ENCODE data around the gene ZNF205.
"Not testable (repeated sequence)": the region's sequence is repeated elsewhere in the genome, so short reads cannot be mapped to it uniquely, and the experiment has no call there.

ZNF205 gene

DNA sequence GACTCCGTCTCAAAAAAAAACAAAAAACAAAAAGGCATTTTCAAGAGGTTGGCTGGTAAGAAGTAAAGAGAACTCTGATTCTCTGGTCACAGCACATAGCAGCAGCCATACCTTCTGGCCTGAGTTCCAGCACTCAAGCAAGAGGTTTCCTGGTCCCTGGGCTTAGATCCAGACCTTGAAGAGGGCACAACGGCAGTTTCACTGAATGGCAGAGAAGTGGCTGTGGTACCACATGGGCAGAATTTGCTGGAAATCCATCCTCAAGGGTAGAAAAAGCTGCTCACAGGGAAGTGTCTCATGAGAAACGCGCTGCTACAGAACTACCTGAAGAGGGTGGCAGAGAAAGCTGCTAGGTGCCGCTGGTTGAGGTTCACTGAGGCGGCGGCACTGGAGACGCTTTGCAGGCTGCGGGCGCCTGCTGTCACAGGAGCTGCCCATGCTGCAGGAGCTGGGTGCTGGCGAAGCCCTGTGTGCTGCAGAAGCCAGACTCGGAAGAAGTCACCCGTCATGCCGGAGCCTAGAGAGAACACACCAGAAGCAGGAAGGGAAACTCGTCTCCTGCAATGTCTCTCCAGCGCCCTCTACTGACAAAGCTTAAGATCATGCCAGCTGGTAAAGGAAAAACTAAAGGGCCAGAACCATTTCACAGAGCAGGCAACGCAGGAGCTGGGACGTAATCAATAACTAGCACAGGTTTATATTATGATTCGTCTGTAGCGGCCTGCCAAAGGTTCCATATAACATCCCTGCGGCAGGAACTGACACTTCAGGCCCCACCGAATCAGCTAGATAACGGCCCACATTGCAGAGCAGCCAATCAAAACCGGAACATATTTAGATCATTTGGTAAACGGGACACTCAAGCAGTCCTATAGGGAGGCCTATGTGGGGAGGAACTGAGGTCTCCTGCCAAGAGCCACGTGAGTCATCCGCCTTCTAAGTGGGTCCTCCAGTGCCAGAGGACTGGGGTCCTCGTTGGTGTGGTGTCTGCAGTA, 17.0 kb downstream of the ZNF205 start:
- FAIRE-seq (no peak), DNase-seq (ENCODE audit: insufficient read length, low spot score) (peak; percentile 58)

DNA sequence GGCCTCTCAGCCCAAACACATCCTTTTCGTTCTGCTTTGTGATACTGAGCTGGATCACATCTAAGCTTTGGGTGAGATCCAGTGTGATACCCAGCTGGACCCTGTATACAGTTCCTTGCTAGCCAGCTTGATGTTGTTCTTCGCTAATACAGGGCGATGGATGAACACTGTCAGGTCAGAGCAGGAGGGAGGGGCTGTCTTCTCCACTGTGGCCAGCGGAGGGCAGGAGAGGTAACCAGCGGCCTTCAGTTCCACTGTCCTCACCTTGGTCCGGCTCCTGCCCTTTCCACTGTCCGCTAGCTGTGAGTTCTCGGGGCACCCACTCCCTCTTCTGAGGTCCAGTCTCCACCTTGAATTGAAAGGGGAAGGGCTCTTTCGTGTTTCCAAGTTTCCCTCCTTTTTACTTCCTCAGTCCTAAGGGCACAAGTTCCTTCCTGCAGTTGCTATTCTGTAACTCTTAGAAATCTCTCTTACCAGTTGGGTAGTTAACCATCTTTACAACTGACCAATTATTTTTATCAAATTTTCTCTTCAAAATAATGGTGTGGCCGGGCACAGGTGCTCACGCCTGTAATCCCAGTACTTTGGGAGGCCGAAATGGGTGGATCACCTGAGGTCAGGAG, 19.5 kb downstream of the ZNF205 start:
- DNase-seq (ENCODE audit: insufficient read length, low spot score) (no peak), FAIRE-seq (no peak)

DNA sequence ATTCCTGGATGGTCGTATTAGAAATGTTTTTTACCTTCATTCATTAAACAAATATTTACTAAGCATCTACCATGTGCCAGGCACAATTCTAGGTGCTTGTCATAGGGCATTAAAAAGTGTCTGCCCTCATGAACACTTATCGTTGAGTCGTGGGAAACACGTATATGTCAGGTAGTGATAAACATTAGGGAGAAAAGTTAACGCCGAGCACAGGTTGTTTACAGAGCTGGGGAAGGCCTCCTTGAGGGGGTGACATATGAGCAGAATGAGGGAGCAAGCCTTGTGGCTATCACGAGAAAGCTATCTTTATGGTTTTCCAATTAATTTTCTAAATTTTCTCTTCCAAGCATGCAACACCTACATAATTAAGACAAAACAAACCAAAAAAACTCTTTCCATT, 21.5 kb downstream of the ZNF205 start:
- FAIRE-seq: no peak
- no peak for DNase-seq (ENCODE audit: insufficient read length, low spot score)

DNA sequence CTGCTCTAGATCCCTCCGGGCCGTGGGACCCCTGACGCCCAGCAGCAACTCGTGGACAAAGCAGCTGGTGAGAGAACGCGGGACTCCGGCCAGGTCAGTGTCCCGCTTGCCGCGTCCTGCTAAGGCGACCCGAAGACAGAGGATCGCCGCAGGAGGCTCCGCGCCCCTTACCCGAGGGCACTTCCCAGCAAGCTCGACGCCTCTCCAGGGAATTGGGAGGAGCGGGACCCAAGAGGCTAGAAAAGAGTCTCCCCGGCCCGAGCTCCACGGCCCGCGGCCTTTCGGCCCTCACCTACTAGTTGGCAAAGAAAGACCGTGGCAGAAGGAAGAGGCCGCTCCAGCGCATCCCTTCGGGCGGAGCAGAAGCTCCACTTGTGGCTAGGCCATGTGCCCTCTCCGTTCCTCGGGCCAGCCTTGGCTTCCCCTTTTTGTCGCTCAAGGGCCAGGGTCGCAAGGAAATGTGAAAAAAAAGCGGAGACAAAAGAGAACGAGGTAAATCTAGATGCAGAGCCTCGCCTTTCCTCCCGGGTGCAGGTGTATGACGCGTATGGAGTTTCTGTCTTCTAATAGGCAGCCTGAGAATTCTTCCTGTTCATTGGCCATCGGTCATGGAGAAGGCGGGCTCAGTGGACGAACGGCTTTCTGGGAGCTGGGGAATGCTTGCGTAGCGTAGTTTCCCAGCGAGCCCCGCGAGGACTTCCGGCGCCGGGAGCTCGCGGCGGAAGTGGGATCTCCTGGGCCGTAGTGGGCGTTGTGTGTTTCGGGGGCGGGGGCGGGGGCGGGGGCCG, 22.1 kb downstream of the ZNF205 start, which contains the start of gene ZNF213:
ZNF213 (plus strand) TSS at position 692 of the 788 bp plus-strand sequence. CDS start 2,252 bp downstream, outside the sequence.
- FAIRE-seq (peak; percentile 82), DNase-seq (ENCODE audit: insufficient read length, low spot score) (peak; percentile 96)

DNA sequence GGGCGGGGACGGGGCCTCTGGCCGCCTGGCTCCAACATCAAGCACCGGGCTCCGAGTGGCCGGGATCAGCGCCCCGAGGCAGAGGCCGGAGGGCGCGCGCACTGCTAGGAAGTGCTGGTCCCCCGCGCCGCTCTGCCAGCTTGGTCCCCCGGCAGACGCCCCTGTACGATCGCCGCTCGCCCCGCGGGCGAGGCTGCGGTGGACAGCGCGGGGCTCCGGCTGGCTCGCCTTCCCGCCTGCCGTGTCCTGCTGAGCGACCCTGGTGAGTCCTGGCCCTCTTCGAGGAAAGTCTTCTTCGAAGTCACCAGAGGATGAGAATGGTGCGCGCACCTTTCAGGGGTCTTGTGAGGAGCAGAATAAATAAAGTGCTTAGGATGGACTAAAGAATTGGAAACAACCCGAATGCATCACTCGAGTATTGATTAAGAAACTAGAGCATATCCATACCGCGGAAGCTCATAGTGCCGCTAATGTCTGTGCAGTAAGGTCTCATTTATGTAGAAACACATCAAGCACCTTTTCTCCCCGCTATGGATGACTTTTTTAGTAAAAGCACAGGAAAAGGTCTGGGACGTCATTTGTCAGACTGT, 22.8 kb downstream of the ZNF205 start:
- FAIRE-seq (no peak), DNase-seq (ENCODE audit: insufficient read length, low spot score) (no peak)

DNA sequence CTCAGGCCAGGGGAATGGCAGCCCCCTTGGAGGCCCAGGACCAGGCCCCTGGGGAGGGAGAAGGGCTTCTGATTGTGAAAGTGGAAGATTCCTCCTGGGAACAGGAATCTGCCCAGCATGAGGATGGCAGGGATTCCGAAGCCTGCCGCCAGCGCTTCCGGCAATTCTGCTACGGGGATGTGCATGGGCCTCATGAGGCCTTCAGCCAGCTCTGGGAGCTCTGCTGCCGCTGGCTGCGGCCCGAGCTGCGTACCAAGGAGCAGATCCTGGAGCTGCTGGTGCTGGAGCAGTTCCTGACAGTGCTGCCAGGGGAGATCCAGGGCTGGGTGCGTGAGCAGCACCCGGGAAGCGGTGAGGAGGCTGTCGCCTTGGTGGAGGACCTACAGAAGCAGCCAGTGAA, 24.9 kb downstream of the ZNF205 start:
- DNase-seq (ENCODE audit: insufficient read length, low spot score): no peak
- no peak for FAIRE-seq

DNA sequence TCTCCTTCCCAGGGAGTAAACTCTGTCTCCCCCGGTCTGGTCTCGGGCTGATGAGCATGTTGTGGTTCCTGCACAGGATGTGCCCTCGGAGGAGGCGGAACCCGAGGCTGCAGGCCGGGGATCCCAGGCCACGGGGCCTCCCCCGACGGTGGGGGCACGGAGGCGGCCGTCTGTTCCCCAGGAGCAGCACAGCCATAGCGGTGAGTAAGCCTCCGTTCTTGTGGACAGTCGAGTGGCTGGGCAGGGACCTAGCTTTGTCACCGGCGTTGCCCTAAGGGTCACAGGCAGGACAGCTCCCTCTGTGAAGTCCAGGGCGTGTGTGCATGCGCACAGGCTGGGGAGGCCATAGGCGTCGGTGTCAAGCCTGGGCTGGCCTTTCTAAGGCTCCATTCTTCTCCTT, 26.0 kb downstream of the ZNF205 start:
- no peak for FAIRE-seq
- DNase-seq (ENCODE audit: insufficient read length, low spot score): no peak

DNA sequence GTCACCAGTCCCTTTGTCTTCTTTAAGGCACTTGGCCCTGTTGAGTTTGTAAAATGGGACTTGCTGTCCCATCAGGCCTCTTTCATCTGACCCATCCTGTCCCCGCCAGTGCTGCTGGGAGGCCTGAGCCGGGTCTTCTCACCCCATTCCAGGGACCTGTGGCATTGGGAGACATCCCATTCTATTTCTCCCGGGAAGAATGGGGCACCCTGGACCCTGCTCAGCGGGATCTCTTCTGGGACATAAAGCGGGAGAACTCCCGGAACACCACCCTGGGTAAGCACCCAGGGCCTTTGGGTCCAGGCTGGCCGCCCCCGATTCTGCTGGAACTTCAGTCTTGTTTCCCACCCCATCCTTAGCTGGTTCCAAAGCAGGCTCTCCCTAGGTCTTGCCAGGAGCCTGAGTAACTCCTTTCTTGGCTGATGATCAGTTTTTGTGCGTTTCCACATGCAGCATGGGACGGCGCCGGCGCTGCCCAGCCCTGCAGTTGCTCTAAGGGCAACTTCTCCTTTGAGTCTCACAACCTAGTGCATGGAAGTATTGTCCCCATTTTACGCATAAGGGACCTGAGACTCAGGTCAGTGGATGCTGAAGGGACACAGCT, 26.5 kb downstream of the ZNF205 start:
- DNase-seq (ENCODE audit: insufficient read length, low spot score) (no peak), FAIRE-seq (no peak)

DNA sequence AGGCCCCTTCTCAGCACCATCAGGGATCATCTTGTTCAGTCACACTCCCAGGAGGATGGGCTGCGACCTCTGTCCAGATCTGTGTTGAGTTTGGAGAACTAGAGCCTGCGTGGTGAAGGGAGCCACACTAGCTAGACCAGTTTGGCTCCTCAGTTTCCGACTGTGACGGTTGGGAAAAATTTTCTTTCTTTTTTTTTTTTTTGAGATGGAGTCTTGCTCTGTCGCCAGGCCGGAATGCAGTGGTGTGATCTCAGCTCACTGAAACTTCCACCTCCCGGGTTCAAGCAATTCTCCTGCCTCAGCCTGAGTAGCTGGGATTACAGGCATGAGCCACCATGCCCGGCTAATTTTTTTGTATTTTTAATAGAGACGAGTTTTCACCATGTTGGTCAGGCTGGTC, 27.2 kb downstream of the ZNF205 start:
- not testable (repeated sequence) for DNase-seq (ENCODE audit: insufficient read length, low spot score); FAIRE-seq

DNA sequence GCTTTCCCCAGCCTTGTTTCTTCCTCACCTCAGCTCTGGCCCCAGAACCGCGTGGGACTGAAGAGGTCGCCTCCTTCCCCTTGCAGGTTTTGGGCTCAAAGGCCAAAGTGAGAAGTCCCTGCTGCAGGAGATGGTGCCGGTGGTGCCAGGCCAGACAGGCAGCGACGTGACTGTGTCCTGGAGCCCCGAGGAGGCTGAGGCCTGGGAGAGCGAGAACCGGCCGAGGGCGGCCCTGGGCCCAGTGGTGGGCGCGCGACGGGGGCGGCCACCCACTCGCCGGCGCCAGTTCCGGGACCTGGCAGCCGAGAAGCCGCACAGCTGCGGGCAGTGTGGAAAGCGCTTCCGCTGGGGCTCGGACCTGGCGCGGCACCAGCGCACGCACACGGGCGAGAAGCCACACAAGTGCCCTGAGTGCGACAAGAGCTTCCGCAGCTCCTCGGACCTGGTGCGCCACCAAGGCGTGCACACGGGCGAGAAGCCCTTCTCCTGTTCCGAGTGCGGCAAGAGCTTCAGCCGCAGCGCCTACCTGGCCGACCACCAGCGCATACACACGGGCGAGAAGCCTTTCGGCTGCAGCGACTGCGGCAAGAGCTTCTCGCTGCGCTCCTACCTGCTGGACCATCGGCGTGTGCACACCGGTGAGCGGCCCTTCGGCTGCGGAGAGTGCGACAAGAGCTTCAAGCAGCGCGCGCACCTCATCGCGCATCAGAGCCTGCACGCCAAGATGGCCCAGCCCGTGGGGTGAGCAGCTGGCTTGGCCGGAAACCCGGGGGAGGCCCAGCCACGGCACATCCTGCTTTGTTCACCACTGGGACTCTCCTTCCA, 28.4 kb downstream of the ZNF205 start:
- FAIRE-seq: no peak
- DNase-seq (ENCODE audit: insufficient read length, low spot score): no peak

DNA sequence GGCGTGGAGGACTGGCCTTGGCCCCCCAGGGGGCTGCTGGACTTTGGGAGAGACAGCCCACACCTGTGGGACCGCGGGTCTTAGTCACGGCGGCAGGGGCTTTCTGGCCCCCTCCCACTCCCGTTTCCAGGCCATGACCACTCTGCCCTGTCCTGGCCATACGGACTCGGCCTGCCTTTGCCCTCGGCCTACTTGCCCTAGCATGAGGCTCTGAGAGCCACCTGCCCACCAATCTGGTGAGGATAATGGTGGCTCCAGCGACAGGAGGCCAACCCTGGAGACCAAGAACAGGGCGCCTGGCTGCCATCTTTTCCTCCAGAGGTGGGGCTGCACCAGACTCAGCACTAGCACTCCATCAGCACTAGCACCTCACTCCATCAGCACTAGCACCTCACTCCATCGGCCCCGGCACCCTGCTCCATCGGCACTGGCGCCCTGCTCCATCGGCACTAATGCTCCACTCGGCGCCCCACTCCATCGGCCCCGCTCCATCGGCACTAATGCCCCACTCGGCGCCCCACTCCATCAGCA, 29.5 kb downstream of the ZNF205 start:
- DNase-seq (ENCODE audit: insufficient read length, low spot score): no peak
- no peak for FAIRE-seq

DNA sequence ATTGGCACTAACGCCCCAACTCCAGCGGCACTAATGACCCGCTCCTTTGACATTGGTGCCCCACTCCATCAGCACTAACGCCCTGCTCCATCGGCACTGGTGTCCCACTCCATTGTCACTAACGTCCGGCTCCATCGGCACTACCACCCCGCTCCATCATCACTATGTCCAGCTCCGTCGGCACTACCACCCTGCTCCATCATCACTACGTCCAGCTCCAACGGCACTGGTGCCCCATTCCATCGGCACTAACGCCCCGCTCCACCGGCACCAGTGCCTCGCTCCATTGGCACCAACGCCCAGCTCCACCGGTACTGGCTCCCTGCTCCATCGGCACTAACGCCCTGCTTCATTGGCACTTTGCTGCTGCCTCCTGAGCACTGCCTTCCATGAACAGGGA, 29.9 kb downstream of the ZNF205 start:
- DNase-seq (ENCODE audit: insufficient read length, low spot score) (no peak), FAIRE-seq (no peak)

DNA sequence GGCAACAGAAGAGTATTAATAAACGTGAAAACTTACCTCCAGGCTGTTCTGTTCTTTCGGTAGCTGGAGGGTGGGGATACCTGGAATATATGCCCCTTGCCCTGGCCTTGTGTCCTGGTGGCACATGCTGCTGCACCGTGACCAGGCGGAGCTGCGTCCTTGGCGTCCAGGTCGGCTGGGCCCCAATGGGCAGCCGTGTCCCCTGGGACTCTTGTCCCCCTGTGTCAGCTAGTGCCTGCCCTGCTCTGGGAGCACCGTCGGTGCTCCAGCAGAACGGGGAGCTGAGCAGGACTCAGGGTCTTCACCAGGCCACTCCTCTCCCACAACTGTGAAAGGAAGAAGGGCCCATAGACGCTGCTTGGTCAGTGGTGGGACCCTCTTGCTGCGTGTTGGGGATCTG, 30.4 kb downstream of the ZNF205 start:
- DNase-seq (ENCODE audit: insufficient read length, low spot score) (no peak), FAIRE-seq (no peak)

DNA sequence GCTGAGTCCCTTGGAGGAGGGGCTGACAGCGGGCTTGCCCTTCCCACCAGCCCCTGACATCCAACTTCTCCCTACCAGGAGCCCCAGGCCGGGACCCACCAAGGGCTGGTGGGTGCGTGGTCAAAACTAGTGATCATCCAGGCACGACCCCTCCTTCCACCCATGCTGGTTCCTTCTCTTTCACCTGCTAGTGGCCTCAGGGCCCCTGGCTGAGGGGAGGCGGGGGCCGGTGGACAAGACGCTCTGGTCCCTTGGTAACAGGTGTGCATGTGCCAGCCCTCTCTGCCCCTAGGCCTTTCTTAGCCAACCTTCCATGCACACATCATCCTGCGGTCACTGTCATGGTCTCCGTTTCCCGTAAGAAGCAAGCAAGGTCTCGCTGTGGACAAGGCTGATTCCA, 30.8 kb downstream of the ZNF205 start:
- no peak for FAIRE-seq
- no peak for DNase-seq (ENCODE audit: insufficient read length, low spot score)

DNA sequence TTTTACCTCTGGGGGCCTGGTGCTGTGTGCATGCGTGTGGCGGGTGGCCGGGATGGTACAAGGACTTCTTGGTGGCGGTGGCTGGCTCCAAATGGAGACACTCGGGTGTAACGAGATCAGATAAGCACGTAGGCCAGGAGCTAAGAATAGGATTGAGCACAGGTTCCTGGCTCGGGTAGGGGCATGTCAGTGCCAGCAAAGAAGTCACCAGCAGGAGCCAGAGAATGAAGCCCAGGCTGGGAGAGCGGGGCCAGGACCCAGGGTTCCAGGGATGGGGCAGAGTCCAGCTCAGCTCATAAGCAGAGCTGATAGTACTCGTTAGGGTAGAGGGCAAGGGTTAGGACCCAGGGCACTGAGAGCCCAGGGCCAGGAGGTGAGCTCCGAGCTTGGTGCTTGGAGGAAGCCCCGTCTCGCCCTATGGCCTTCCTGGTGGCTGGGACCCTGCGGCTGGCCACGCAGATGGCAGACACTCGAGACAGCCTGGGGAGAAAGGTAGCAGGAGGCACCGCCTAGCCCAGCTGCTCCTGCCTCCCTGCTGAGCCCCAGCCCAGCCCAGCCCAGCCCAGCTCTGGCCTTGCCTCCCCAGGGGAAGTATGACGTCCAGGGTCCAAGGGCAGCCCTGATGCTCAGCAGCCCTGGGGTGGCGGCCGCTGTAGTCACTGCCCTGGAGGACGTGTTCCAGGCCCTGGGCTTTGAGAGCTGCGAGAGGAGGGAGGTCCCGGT, 31.4 kb downstream of the ZNF205 start:
- DNase-seq (ENCODE audit: insufficient read length, low spot score): no peak
- FAIRE-seq: no peak

DNA sequence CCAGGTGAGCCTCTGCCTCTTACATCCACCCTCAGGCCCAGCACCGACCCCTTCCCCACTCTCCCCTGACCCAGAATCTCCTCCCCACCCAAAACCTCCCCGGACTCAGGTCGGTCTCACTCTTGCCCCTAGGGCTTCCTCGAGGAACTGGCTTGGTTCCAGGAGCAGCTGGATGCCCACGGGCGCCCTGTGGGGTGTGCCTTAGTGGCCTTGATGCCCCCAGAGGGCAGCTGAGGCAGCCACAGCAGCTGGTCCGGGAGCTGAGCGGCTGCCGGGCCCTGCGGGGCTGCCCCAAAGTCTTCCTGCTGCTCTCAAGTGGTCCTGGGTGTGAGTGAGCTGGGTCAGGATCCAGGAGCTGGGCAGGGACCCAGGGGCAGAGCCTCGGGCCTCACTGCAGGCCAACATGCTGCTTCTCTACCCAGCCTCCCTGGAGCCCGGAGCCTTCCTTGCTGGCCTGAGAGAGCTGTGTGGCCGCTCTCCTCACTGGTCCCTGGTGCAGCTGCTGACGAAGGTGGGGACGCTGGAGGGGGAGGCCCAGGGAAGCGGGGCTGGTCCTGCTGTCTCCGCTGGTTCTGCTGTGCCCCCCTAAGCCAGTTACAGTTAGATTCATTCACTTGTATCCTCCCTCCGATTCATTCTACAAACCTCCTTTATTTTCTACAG, 32.1 kb downstream of the ZNF205 start:
- no peak for FAIRE-seq
- no peak for DNase-seq (ENCODE audit: insufficient read length, low spot score)

DNA sequence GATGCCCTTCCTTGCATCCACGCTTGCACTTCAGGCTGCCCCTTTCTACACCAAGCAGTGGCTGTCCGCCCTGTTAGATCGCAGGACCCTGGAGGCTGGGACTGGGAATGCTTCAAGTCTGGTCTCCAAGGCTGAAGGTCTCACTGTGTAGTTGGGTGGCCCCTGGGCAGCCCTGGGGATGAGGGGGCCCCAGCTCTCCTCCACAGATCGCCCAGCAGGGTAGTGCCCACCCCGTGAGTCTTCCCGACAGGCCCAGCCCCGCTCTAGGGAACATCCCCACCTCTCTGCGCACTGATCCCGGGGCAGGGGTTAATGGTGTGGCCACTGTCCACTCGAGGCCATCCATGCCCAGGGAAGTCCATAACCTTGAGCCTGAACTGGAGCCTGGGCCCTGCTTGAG, 32.8 kb downstream of the ZNF205 start:
- no peak for FAIRE-seq
- DNase-seq (ENCODE audit: insufficient read length, low spot score): no peak

DNA sequence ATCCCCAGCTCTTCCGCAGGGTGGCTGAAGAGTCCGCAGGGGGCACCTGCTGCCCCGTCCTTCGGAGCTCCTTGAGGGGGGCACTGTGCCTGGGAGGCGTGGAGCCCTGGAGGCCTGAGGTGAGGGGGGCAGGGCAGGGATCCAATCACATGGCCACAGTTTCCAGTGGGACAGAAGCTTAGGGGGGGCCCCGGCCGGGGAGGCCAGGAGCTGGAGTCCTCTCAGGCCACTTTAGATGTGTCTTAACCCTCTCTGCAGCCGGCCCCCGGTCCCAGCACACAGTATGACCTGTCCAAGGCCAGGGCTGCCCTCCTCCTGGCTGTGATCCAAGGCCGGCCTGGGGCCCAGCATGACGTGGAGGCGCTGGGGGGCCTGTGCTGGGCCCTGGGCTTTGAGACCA, 33.3 kb downstream of the ZNF205 start:
- FAIRE-seq: no peak
- no peak for DNase-seq (ENCODE audit: insufficient read length, low spot score)

Measured in HTR-8/SVneo (cell line).